K562 (cell line): ENCODE data around the gene DCAKD. TPM values are rescaled to one million over a fixed set of nuclear protein-coding genes. Genes with fewer than 3 reads are reported as not detected.

Experiments
- ATAC-seq: fragments of 200-7000 bp; cut with Tn5 transposase; 3 replicates; pipeline ENCODE4 v1.9.1; 2020; ENCODE audit warnings: moderate library complexity
- BruUV-seq: library from RNA; stranded (reverse); fragments of 400-500 nt; replicated peaks from 2 replicates; lab custom pipeline; 2021; lab: Mats Ljungman, UMichigan
- CTCF ChIA-PET: fragments of 300-600 bp; formaldehyde crosslinking; extraction: SDS; loops from one replicate; lab custom pipeline; 2021; ENCODE audit warnings: low intra/inter-chr PET ratio; lab: Yijun Ruan, JAX
- POLR2A ChIA-PET: fragments of 300-600, 350-650 bp; sonication (Branson Sonifier 250); formaldehyde crosslinking; extraction: SDS; loops from one replicate; lab custom pipeline; 2021; ENCODE audit warnings: antibody characterized with exemption, inconsistent platforms; lab: Yijun Ruan, JAX
- DNase-seq, 4 experiments: peaks; one replicate each; pipeline versions ENCODE4 v3.0.0 to v3.0.0-alpha.2; 2011 to 2018; ENCODE audit warnings: low spot score in 3 of 4, mixed read lengths in 3 of 4; ENCODE audit errors: extremely low read depth in 1 of 4
- FAIRE-seq: peaks from 2 replicates; lab custom pipeline; 2011; peaks lifted over from hg19 to GRCh38; lab: Jason Lieb, UNC
- H2AFZ ChIP-seq: 2 replicates; pipeline ENCODE4 v1.6.0; 2011; ENCODE audit warnings: low read depth, low read length, control low read depth, inconsistent platforms
- H3K27ac ChIP-seq: fragments of 200-600 bp; 3 replicates; pipeline ENCODE4 v1.8.0; 2011; ENCODE audit warnings: low read depth, mild to moderate bottlenecking, control low read depth, inconsistent platforms, low read length, moderate library complexity, mixed read lengths; ENCODE audit errors: extremely low read depth
- H3K27me3 ChIP-seq, 2 experiments: fragments of 300-600 bp in 1 of 2; 2 replicates in 1 of 2; 3 replicates in 1 of 2; pipeline versions ENCODE4 v1.6.0 to v1.8.0; 2011; ENCODE audit warnings: inconsistent platforms in 2 of 2, low read length in 2 of 2, mild to moderate bottlenecking in 1 of 2, mixed read lengths in 1 of 2, moderate library complexity in 1 of 2; ENCODE audit not compliant: control insufficient read depth in 2 of 2, insufficient read depth in 2 of 2
- H3K36me3 ChIP-seq: fragments of 300-600 bp; 3 replicates; pipeline ENCODE4 v1.8.0; 2011; ENCODE audit warnings: mild to moderate bottlenecking, low read length, inconsistent platforms; ENCODE audit not compliant: control insufficient read depth, insufficient read depth
- H3K4me1 ChIP-seq, 2 experiments: fragments of 200-600 bp in 1 of 2; replicated peaks in 1 of 2; 2 replicates in 1 of 2; 3 replicates in 1 of 2; pipeline versions ENCODE4 v1.5.1 to v1.8.0; 2011; ENCODE audit warnings: inconsistent platforms in 2 of 2, low read length in 2 of 2, mild to moderate bottlenecking in 1 of 2, mixed read lengths in 1 of 2, moderate library complexity in 1 of 2; ENCODE audit not compliant: control insufficient read depth in 2 of 2, insufficient read depth in 2 of 2
- H3K4me2 ChIP-seq: 2 replicates; pipeline ENCODE4 v1.6.1; 2011; ENCODE audit warnings: low read length, control low read depth, inconsistent platforms, mixed read lengths; ENCODE audit not compliant: insufficient read depth
- H3K4me3 ChIP-seq: fragments of 200-600 bp; sonication (generic), shearing (Covaris generic); 2 replicates; pipeline ENCODE4 v1.5.1; 2016; ENCODE audit warnings: control low read depth, inconsistent platforms
- H3K79me2 ChIP-seq: fragments of 200-600 bp; 3 replicates; pipeline ENCODE4 v1.8.0; 2011; ENCODE audit warnings: low read length, inconsistent platforms; ENCODE audit not compliant: control insufficient read depth, insufficient read depth
- H3K9ac ChIP-seq, 2 experiments: 2 replicates each; pipeline versions ENCODE4 v1.6.0 to v1.6.1; 2011; ENCODE audit warnings: low read depth in 2 of 2, low read length in 2 of 2, control low read depth in 1 of 2, inconsistent platforms in 1 of 2, mild to moderate bottlenecking in 1 of 2, mixed read lengths in 1 of 2; ENCODE audit not compliant: insufficient read depth in 1 of 2
- H3K9me1 ChIP-seq: one replicate; pipeline ENCODE4 v1.6.0; 2011; ENCODE audit warnings: inconsistent platforms, mild to moderate bottlenecking, low read length, moderate library complexity; ENCODE audit not compliant: control insufficient read depth, insufficient read depth
- H3K9me3 ChIP-seq: replicated peaks from 2 replicates; pipeline ENCODE4 v1.5.1; 2011; ENCODE audit warnings: low read depth, low read length, inconsistent platforms; ENCODE audit not compliant: control insufficient read depth, insufficient read depth
- H4K20me1 ChIP-seq: replicated peaks from 2 replicates; pipeline ENCODE4 v1.6.1; 2011; ENCODE audit warnings: low read length, inconsistent platforms, mixed read lengths; ENCODE audit not compliant: control insufficient read depth, insufficient read depth
- BRD4 ChIP-seq: fragments of 200-600 bp; sonication (generic); IDR thresholded peaks from 2 replicates; pipeline ENCODE4 v1.6.1; 2017; ENCODE audit warnings: inconsistent platforms
- DNMT1 ChIP-seq: fragments of 450-650 bp; IDR thresholded peaks from 2 replicates; pipeline ENCODE4 v1.6.1; 2016; ENCODE audit warnings: antibody characterized with exemption, mild to moderate bottlenecking
- FOXM1 ChIP-seq, 2 experiments: fragments of 450-650 bp in 1 of 2; sonication (generic) in 1 of 2; formaldehyde crosslinking in 1 of 2; IDR thresholded peaks; 2 replicates each; pipeline versions ENCODE4 v1.6.1 to v1.9.0; 2017 to 2022; ENCODE audit warnings: low read depth in 2 of 2, mild to moderate bottlenecking in 2 of 2, missing genetic modification reagents in 1 of 2, moderate library complexity in 1 of 2
- JUNB ChIP-seq: fragments of 450-650 bp; formaldehyde crosslinking; conservative IDR thresholded peaks from 2 replicates; pipeline ENCODE4 v1.4.0; 2020; ENCODE audit warnings: mild to moderate bottlenecking
- MIER1 ChIP-seq: fragments of 450-650 bp; IDR thresholded peaks from 2 replicates; pipeline ENCODE4 v1.6.1; 2016; ENCODE audit warnings: antibody characterized with exemption, mild to moderate bottlenecking, low read depth
- NFXL1 ChIP-seq: fragments of 450-650 bp; formaldehyde crosslinking; IDR thresholded peaks from 2 replicates; pipeline ENCODE4 v1.4.0; 2021; ENCODE audit warnings: mild to moderate bottlenecking
- RAD21 ChIP-seq, 2 experiments: fragments of 250-450 bp in 1 of 2; fragments of 450-650 bp in 1 of 2; sonication (Bioruptor Pico) in 1 of 2; formaldehyde crosslinking in 1 of 2; IDR thresholded peaks in 1 of 2; conservative IDR thresholded peaks in 1 of 2; 2 replicates each; pipeline versions ENCODE4 v1.4.0 to v1.8.0; 2020 to 2022; ENCODE audit warnings: mild to moderate bottlenecking in 2 of 2, moderate library complexity in 1 of 2
- SREBF2 ChIP-seq: sonication (generic); formaldehyde crosslinking; IDR thresholded peaks from 2 replicates; pipeline ENCODE4 v1.4.0; 2020; ENCODE audit warnings: mild to moderate bottlenecking, missing genetic modification reagents
- TAF1 ChIP-seq: IDR thresholded peaks from 2 replicates; pipeline ENCODE4 v1.6.1; 2011; ENCODE audit warnings: mild to moderate bottlenecking, low read length, moderate library complexity; ENCODE audit not compliant: insufficient read depth, control insufficient read depth, severe bottlenecking; ENCODE audit errors: extremely low read depth
- TEAD4 ChIP-seq, 2 experiments: sonication (generic) in 1 of 2; formaldehyde crosslinking in 1 of 2; IDR thresholded peaks; 2 replicates each; pipeline versions ENCODE4 v1.6.1 to v1.8.0; 2012 to 2022; ENCODE audit warnings: borderline replicate concordance in 1 of 2, inconsistent platforms in 1 of 2, low read length in 1 of 2, mild to moderate bottlenecking in 1 of 2, missing genetic modification reagents in 1 of 2
- VEZF1 ChIP-seq: fragments of 200-800 bp; sonication (Bioruptor generic); IDR thresholded peaks from 2 replicates; pipeline ENCODE4 v1.6.1; 2017; ENCODE audit warnings: missing genetic modification characterization, missing compliant biosample characterization
- ZNF174 ChIP-seq: fragments of 250-450 bp; sonication (Bioruptor Pico); IDR thresholded peaks from 2 replicates; pipeline ENCODE4 v1.4.0; 2020; ENCODE audit warnings: mild to moderate bottlenecking
- ZNF282 ChIP-seq: sonication (generic); formaldehyde crosslinking; IDR thresholded peaks from 2 replicates; pipeline ENCODE4 v1.8.1; 2023; ENCODE audit warnings: missing genetic modification reagents
- ZNF354B ChIP-seq: fragments of 250-450 bp; sonication (Bioruptor Pico); IDR thresholded peaks from 2 replicates; pipeline ENCODE4 v1.4.0; 2020
- WGBS: fragments of 100-300 bp; shearing (Covaris generic); methylation state at CpG from one replicate; pipeline ENCODE4 v1.1.6; 2016; ENCODE audit warnings: low coverage, mixed read lengths; ENCODE audit not compliant: insufficient coverage; ENCODE audit errors: missing lambda C conversion rate; 5-methylcytosine and 5-hydroxymethylcytosine counted together
- in situ Hi-C: fragments of 300-500 bp; cut with MboI; formaldehyde crosslinking; loops from 4 replicates; pipeline ENCODE4 v1.15.0; 2018; ENCODE audit warnings: inconsistent platforms, mixed read lengths
- intact Hi-C: fragments of 100-400 bp; cut with micrococcal nuclease; formaldehyde crosslinking; loops from 2 replicates; pipeline ENCODE4 v1.14.2; 2022
- polyA plus RNA-seq, 8 experiments: library from polyadenylated mRNA; depleted of rRNA in 4 of 8; stranded (reverse) in 5 of 8; unstranded in 3 of 8; fragments of >200 nt; fragmentation: Nextera tagmentation in 2 of 8; fragmentation: Illumina TruSeq in 1 of 8; extraction: Ambion mirVana in 2 of 8; extraction: Trizol in 1 of 8; gene quantifications; 2 replicates each; pipeline versions ENCODE4 v1.2.1 to v1.2.3, GENCODE V29; 2011 to 2014; ENCODE audit warnings: inconsistent platforms in 1 of 8, missing spikeins in 1 of 8
- total RNA-seq, 7 experiments: library from RNA; depleted of rRNA in 6 of 7; stranded (reverse); fragments of >200 nt in 6 of 7; fragmentation: Illumina TruSeq in 2 of 7; extraction: Trizol in 2 of 7; gene quantifications; 2 replicates each; pipeline versions ENCODE4 v1.2.1 to v1.2.3, GENCODE V29; 2011 to 2021; ENCODE audit warnings: low replicate concordance in 1 of 7
- TF ChIP-seq, protein P1 (sequence below): fragments of 200-800 bp; sonication (Bioruptor generic); IDR thresholded peaks from 2 replicates; pipeline ENCODE4 v1.6.1; 2017; ENCODE audit warnings: missing genetic modification characterization, missing compliant biosample characterization
- TF ChIP-seq, protein P2 (sequence below), 3 experiments: fragments of 200-800 bp in 1 of 3; fragments of 250-450 bp in 1 of 3; fragments of 450-650 bp in 1 of 3; sonication (Bioruptor Pico) in 1 of 3; sonication (Bioruptor generic) in 1 of 3; formaldehyde crosslinking in 1 of 3; IDR thresholded peaks; 2 replicates each; pipeline versions ENCODE4 v1.6.1 to v1.8.0; 2016 to 2022; ENCODE audit warnings: mild to moderate bottlenecking in 2 of 3, missing genetic modification characterization in 2 of 3, missing compliant biosample characterization in 1 of 3, moderate library complexity in 1 of 3

DCAKD gene
- total and polyA plus RNA-seq, 9 of the 15 experiments (the other 6 are each of a cell fraction or from before 2014, with no cell fraction given), result 7.9 to 35.5 (median 21.4) TPM

DNA sequence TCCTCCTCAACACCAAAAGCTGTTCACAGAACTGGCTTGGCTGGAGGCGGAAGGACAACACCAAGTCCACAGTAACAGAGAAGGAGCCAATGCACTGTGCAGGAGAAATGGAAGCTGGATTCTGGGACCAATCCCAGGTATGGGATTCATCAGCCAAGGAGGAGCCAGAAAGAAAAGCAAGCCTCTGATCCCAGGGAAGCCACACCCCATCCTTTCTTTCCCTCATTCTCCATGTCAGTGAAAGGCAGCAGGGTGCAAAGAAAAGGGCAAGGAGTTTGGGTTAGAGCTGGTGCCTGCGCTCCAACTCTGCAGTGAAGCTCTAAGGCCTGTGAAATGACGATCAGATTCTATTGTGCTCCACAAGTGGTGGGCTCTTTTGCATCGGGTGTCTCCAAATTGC lies 11.0 kb downstream of the DCAKD start:
- H3K9me3 ChIP-seq, result no peaks in the 10 kb centered on the region
- no peak overlapping the region for H3K4me2 ChIP-seq
- ChIA-PET CTCF (no interaction called here), POLR2A (interaction anchor here (0.7 kb wide), 1 partner anchor 20 kb away, joined by 3 read pairs; no protein-coding TSS in a partner anchor)
- DNase-seq (no peak), FAIRE-seq (no peak), ATAC-seq (no peak)
- no peaks in the 10 kb centered on the region for H3K9me1 ChIP-seq
- intact Hi-C loops (no loop called here), in situ Hi-C loops (no loop called here)
- H4K20me1 ChIP-seq, result no peaks in the 10 kb centered on the region; the same call in none of the 2 replicates
- BruUV-seq, result no TSS peak
- 90% methylated on average over 3 of the region's 4 CpGs for WGBS
- H2AFZ ChIP-seq, result no peak overlapping the region
- H3K4me3 ChIP-seq, result no peak overlapping the region
- no peaks in the 10 kb centered on the region for H3K27me3 ChIP-seq
- peaks cover 7% of the 10 kb centered on the region; the same call in 2 of the 3 replicates for H3K36me3 ChIP-seq
- H3K9ac ChIP-seq, result no peak overlapping the region
- H3K79me2 ChIP-seq, result peaks cover 16% of the 10 kb centered on the region
- no peak overlapping the region for H3K27ac ChIP-seq
- H3K4me1 ChIP-seq, result peaks cover 0 to 12% of the 10 kb centered on the region in 2 experiments; a peak in 3 of 5 replicates
- TF ChIP-seq MIER1 (no peak), BRD4 (no peak), TAF1 (no peak), VEZF1 (no peak), RAD21 (CRISPR knock-in tag; conservative IDR thresholded peaks at IDR 0.05 in 1 of 2, IDR thresholded peaks at IDR 0.05 in 1 of 2) (no peak), FOXM1 (IDR thresholded peaks at IDR 0.05; ENCODE audit: low read depth) (no peak), FOXM1 (CRISPR knock-in tag; IDR thresholded peaks at IDR 0.05; ENCODE audit: low read depth) (no peak), NFXL1 (CRISPR knock-in tag) (no peak), ZNF174 (CRISPR knock-in tag) (no peak), DNMT1 (no peak), SREBF2 (CRISPR knock-in tag) (no peak), ZNF354B (no peak), TEAD4 (IDR thresholded peaks at IDR 0.05; ENCODE audit: low read length) (no peak), TEAD4 (CRISPR knock-in tag; IDR thresholded peaks at IDR 0.05; ENCODE audit: borderline replicate concordance) (no peak), JUNB (CRISPR knock-in tag) (no peak), ZNF282 (CRISPR knock-in tag) (no peak)
- TF ChIP-seq, protein P1, sequence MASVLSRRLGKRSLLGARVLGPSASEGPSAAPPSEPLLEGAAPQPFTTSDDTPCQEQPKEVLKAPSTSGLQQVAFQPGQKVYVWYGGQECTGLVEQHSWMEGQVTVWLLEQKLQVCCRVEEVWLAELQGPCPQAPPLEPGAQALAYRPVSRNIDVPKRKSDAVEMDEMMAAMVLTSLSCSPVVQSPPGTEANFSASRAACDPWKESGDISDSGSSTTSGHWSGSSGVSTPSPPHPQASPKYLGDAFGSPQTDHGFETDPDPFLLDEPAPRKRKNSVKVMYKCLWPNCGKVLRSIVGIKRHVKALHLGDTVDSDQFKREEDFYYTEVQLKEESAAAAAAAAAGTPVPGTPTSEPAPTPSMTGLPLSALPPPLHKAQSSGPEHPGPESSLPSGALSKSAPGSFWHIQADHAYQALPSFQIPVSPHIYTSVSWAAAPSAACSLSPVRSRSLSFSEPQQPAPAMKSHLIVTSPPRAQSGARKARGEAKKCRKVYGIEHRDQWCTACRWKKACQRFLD (CRISPR knock-in tag), result no peak
- TF ChIP-seq, protein P2, sequence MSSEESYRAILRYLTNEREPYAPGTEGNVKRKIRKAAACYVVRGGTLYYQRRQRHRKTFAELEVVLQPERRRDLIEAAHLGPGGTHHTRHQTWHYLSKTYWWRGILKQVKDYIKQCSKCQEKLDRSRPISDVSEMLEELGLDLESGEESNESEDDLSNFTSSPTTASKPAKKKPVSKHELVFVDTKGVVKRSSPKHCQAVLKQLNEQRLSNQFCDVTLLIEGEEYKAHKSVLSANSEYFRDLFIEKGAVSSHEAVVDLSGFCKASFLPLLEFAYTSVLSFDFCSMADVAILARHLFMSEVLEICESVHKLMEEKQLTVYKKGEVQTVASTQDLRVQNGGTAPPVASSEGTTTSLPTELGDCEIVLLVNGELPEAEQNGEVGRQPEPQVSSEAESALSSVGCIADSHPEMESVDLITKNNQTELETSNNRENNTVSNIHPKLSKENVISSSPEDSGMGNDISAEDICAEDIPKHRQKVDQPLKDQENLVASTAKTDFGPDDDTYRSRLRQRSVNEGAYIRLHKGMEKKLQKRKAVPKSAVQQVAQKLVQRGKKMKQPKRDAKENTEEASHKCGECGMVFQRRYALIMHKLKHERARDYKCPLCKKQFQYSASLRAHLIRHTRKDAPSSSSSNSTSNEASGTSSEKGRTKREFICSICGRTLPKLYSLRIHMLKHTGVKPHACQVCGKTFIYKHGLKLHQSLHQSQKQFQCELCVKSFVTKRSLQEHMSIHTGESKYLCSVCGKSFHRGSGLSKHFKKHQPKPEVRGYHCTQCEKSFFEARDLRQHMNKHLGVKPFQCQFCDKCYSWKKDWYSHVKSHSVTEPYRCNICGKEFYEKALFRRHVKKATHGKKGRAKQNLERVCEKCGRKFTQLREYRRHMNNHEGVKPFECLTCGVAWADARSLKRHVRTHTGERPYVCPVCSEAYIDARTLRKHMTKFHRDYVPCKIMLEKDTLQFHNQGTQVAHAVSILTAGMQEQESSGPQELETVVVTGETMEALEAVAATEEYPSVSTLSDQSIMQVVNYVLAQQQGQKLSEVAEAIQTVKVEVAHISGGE (CRISPR knock-in tag; IDR thresholded peaks at IDR 0.05), result no peak
